Keratinocyte (primary cell): ENCODE measurements around the gene ASRGL1. TPM values are rescaled to one million over a fixed set of nuclear protein-coding genes. Genes with fewer than 3 reads are reported as not detected.

ENCODE experiments used
- DNase-seq: peaks from one replicate; pipeline ENCODE4 v3.0.0-alpha.2; 2011; ENCODE audit warnings: low read depth, missing footprints, low spot score
- FAIRE-seq: peaks from 2 replicates; lab custom pipeline; 2011; peaks lifted over from hg19 to GRCh38; lab: Jason Lieb, UNC
- H2AFZ ChIP-seq: 2 replicates; pipeline ENCODE4 v1.6.0; 2012; ENCODE audit warnings: low read length, control low read depth, inconsistent platforms; ENCODE audit not compliant: control insufficient read depth
- H3K27ac ChIP-seq: 2 replicates; pipeline ENCODE4 v1.5.1; 2011; ENCODE audit warnings: low read length; ENCODE audit not compliant: control insufficient read depth, insufficient read depth
- H3K27me3 ChIP-seq: 3 replicates; pipeline ENCODE4 v1.6.0; 2011; ENCODE audit warnings: low read length; ENCODE audit not compliant: control insufficient read depth, insufficient read depth; ENCODE audit errors: extremely low read depth
- H3K36me3 ChIP-seq, 2 experiments: 2 replicates in 1 of 2; 3 replicates in 1 of 2; pipeline ENCODE4 v1.5.1; 2011; ENCODE audit warnings: low read length in 2 of 2, mild to moderate bottlenecking in 1 of 2; ENCODE audit not compliant: control insufficient read depth in 2 of 2, insufficient read depth in 2 of 2; ENCODE audit errors: extremely low read depth in 1 of 2
- H3K4me1 ChIP-seq: 3 replicates; pipeline ENCODE4 v1.5.1; 2011; ENCODE audit warnings: low read length; ENCODE audit not compliant: control insufficient read depth, insufficient read depth; ENCODE audit errors: extremely low read depth
- H3K4me2 ChIP-seq: 3 replicates; pipeline ENCODE4 v1.6.0; 2011; ENCODE audit warnings: low read depth, low read length; ENCODE audit not compliant: control insufficient read depth, insufficient read depth; ENCODE audit errors: extremely low read depth
- H3K4me3 ChIP-seq, 3 experiments: fragments of 200-600 bp in 1 of 3; sonication (generic) in 1 of 3; 2 replicates in 2 of 3; 3 replicates in 1 of 3; pipeline ENCODE4 v1.5.1; 2011 to 2016; ENCODE audit warnings: low read length in 3 of 3, mild to moderate bottlenecking in 3 of 3, control low read depth in 2 of 3, inconsistent platforms in 1 of 3, low read depth in 1 of 3, mixed read lengths in 1 of 3, mixed run types in 1 of 3, moderate library complexity in 1 of 3; ENCODE audit not compliant: control insufficient read depth in 2 of 3, insufficient read depth in 2 of 3; ENCODE audit errors: extremely low read depth in 1 of 3
- H3K79me2 ChIP-seq: 2 replicates; pipeline ENCODE4 v1.6.0; 2012; ENCODE audit warnings: low read length; ENCODE audit not compliant: control insufficient read depth, insufficient read depth
- H3K9ac ChIP-seq: 3 replicates; pipeline ENCODE4 v1.6.0; 2011; ENCODE audit warnings: low read length; ENCODE audit not compliant: control insufficient read depth, insufficient read depth; ENCODE audit errors: extremely low read depth
- H3K9me1 ChIP-seq: 3 replicates; pipeline ENCODE4 v1.6.0; 2011; ENCODE audit warnings: low read length; ENCODE audit not compliant: control insufficient read depth, insufficient read depth; ENCODE audit errors: extremely low read depth
- H3K9me3 ChIP-seq: 2 replicates; pipeline ENCODE4 v1.5.1; 2012; ENCODE audit warnings: low read depth, low read length; ENCODE audit not compliant: control insufficient read depth
- H4K20me1 ChIP-seq: 3 replicates; pipeline ENCODE4 v1.6.0; 2011; ENCODE audit warnings: low read length; ENCODE audit not compliant: control insufficient read depth, insufficient read depth; ENCODE audit errors: extremely low read depth
- CTCF ChIP-seq, 3 experiments: IDR thresholded peaks in 1 of 3; conservative IDR thresholded peaks in 1 of 3; optimal IDR thresholded peaks in 1 of 3; 2 replicates in 2 of 3; 3 replicates in 1 of 3; pipeline versions ENCODE3 to v1.5.1; 2011; ENCODE audit warnings: low read length in 3 of 3, mild to moderate bottlenecking in 3 of 3, moderate library complexity in 2 of 3, control low read depth in 1 of 3, inconsistent platforms in 1 of 3; ENCODE audit not compliant: insufficient read depth in 2 of 3; ENCODE audit errors: extremely low read depth in 1 of 3
- EZH2 ChIP-seq: IDR thresholded peaks from one replicate; pipeline ENCODE4 v1.6.1; 2012; ENCODE audit warnings: inconsistent platforms, mild to moderate bottlenecking, low read length, moderate library complexity
- dilution Hi-C: fragments of 300-500 bp; cut with MboI; formaldehyde crosslinking; loops from one replicate; pipeline ENCODE4 v1.7.0; 2020; ENCODE audit warnings: low sequenced_read_pairs; ENCODE audit not compliant: extremely low pct_ligation_motif_present
- polyA plus RNA-seq, 5 experiments: library from polyadenylated mRNA; depleted of rRNA in 3 of 5; stranded (reverse) in 3 of 5; stranded (forward) in 1 of 5; unstranded in 1 of 5; fragments of >200 nt; gene quantifications; 1 replicate in 1 of 5; 2 replicates in 3 of 5; 3 replicates in 1 of 5; pipeline versions ENCODE4 v1.2.1 to v1.2.3, GENCODE V29; 2011 to 2012; ENCODE audit warnings: missing spikeins in 2 of 5, low read depth in 1 of 5, low replicate concordance in 1 of 5

The ASRGL1 gene
- polyA plus RNA-seq, 1 donor (not counting 4 experiments of a cell fraction or from before 2014, with no cell fraction given): 0.05 TPM

GRCh38 chr11:62433904-62434276, 96.6 kb downstream of the ASRGL1 start:
- H3K9me1 ChIP-seq: peaks cover 4% of the 10 kb centered on the region
- H3K9ac ChIP-seq: no peak overlapping the region
- no peaks in the 10 kb centered on the region for H3K9me3 ChIP-seq
- DNase-seq (no peak), FAIRE-seq (no peak)
- H4K20me1 ChIP-seq: no peaks in the 10 kb centered on the region
- dilution Hi-C loops: no loop called here
- no peak overlapping the region for H3K27ac ChIP-seq
- no peaks in the 10 kb centered on the region for H3K36me3 ChIP-seq
- no peaks in the 10 kb centered on the region for H3K79me2 ChIP-seq
- H3K4me3 ChIP-seq: no peak overlapping the region
- peaks cover 6% of the 10 kb centered on the region for H3K4me1 ChIP-seq
- TF ChIP-seq CTCF (optimal IDR thresholded peaks at IDR 0.05 in 1 of 3, IDR thresholded peaks at IDR 0.05 in 1 of 3, conservative IDR thresholded peaks at IDR 0.05 in 1 of 3; ENCODE audit: extremely low read depth in 1 of 3, insufficient read depth in 2 of 3, low read length in 3 of 3): no peak
- no peaks in the 10 kb centered on the region for H3K27me3 ChIP-seq
- H3K4me2 ChIP-seq: no peak overlapping the region
- no peak overlapping the region for H2AFZ ChIP-seq

- Histone ChIP-seq H3K9me1 (peaks cover under 1% of the 10 kb centered on the region), H3K9ac (no peak overlapping the region), H3K9me3 (no peaks in the 10 kb centered on the region), H4K20me1 (no peaks in the 10 kb centered on the region), H3K36me3 (no peaks in the 10 kb centered on the region), H3K4me2 (no peak overlapping the region), H3K27ac (no peak overlapping the region), H2AFZ (no peak overlapping the region), H3K4me1 (peaks cover 4% of the 10 kb centered on the region), H3K79me2 (no peaks in the 10 kb centered on the region), H3K4me3 (no peak overlapping the region), H3K27me3 (no peaks in the 10 kb centered on the region)
- TF ChIP-seq CTCF (optimal IDR thresholded peaks at IDR 0.05 in 1 of 3, IDR thresholded peaks at IDR 0.05 in 1 of 3, conservative IDR thresholded peaks at IDR 0.05 in 1 of 3; ENCODE audit: extremely low read depth in 1 of 3, insufficient read depth in 2 of 3, low read length in 3 of 3) (no peak), EZH2 (no peak)
- no peak for FAIRE-seq
- dilution Hi-C loops: no loop called here
- DNase-seq: no peak
Measured at GRCh38 chr11:62435846-62436660, 98.8 kb downstream of the ASRGL1 start.
